ENCODE results near the gene GPS1.

The GPS1 gene

DNA sequence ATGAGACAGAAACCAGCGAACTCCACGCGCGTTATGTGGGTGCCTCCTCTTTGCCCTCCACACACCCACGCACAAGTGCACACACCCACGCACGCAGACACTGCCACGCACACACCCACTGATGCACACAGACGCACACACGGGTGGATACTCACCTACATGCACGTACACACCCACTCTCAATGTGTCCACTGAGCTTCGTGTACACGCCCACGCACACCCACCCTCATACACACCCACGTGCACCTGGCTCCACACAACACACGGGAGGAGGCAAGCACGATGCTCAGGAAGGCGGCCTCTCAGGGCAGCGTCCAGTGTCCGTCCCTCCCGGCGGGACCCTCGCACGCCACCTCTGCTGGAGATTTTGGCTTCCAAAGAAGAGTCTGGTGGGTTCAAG lies 4.3 kb upstream of the GPS1 start:
- no peak for DNase-seq

DNA sequence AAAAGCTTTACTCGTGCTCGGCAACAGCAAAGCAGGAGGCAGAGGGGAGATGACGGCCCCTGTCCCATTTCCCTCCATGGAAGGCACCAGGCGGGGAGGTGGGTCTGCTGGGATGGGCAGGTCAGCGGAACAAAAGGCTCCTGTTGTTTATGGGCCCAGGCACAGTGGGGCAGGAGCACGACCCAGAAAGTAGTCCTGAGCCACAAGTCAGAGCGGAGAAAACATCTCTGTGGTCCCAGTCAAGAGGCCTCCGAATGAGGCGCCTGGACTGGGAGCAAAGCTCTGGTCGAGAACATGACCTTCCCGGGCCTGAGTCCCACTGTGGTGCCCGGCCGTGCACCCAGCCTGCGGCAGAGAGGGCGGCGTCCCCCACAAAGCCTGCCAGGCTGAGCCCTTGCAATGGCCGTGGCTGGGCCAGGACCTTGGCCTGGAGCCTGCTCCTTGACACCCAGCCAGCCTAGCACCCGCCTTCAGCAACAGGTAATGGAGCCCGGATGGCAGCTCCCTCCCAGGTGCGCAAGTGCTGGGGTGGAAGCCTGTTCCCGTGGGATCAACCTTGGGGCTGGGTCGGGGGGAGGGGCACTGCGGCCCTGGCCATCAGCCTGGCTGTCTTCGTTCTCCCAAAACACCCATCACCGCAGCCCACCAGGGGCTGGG lies 3.7 kb upstream of the GPS1 start:
- DNase-seq = no peak

DNA sequence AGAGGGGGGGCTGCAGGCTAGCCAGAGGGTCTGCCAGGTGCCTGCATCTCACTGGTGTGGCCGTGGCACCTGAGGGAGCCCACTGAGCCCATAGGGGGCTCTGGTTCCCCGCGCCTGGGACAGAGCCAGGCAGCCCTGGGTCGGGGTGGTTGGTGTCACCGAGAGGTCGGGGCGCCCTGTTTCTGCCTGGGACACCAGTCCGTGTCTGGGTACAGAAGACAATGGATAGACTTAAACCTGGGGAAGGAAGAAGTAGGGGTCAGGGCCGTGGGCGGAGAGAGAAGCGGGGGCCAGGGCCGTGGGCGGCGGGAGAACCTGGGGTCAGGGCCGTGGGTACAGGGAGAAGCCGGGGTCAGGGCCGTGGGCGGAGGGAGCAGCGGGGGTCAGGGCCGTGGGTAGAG lies 3.1 kb upstream of the GPS1 start:
- DNase-seq = no peak

DNA sequence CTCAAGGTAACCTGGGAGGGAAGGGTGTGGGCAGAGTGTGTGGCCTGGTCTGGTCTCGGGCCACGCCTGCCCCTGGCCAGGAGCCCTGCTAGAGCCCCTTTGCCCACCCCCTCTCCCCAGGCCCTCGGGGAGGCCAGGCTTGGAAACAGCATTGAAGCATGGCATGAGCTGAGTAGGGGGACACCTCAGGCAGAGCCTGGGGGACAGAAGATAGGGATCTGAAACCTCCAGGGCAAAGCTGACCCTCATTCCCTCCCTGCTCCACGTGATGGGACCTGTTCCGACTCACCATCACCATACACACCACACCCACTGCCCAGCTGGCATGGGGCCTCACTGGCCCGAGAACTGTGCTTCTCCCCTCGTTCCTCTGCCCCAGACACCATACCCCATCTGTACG lies 2.6 kb upstream of the GPS1 start:
- DNase-seq = no peak

DNA sequence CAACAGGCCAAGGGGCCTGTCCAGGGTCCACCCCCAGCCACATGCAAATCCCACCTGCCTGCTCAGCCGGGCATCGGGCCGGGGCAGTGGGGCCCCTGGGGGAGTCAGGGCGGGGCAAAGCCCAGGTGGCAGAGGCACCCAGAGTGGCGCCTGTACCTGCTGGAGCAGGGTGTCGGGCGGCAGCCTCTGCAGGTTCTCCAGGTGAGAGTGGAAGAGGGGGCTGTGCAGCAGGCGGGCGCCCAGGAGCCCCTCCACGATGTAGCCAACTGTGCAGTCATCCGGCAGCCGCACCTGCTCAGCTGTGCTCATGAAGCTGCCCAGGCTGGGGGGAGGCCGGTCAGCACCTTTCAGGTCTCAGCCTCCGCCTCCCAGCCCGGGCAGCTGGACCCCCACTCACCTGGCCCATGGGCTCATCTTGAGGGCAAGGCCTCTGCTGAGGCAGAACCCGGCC lies 2.2 kb upstream of the GPS1 start:
- DNase-seq = no peak

DNA sequence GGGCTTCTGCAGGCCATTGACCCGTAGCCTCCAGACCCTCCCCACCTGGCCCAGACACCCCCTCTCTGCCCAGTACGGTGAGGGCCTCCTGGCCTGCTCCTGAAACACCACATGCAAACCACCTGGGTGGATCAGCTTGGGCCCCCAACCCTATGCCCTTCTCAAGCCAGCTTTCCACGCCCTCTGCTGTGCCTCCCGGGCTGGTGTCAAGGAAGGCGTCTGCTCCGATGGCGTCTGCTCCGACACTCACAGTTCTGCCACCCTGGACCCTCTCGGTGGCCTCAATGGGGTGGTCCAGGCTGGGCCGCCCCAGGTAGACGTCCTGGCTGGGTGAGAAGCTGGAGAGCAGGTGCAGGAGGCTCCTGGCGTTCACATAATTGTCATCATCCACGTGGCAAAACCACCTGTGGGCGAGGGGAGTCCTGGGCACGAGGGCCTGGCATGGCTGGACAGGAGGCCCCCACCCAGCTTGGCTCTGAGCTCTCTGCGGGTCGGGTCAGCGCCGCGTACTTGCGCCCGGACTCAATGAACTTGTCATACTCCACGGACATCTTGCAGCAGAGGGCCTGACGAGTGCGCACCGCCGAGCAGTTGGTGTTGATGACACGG lies 1.4 kb upstream of the GPS1 start:
- DNase-seq = no peak

DNA sequence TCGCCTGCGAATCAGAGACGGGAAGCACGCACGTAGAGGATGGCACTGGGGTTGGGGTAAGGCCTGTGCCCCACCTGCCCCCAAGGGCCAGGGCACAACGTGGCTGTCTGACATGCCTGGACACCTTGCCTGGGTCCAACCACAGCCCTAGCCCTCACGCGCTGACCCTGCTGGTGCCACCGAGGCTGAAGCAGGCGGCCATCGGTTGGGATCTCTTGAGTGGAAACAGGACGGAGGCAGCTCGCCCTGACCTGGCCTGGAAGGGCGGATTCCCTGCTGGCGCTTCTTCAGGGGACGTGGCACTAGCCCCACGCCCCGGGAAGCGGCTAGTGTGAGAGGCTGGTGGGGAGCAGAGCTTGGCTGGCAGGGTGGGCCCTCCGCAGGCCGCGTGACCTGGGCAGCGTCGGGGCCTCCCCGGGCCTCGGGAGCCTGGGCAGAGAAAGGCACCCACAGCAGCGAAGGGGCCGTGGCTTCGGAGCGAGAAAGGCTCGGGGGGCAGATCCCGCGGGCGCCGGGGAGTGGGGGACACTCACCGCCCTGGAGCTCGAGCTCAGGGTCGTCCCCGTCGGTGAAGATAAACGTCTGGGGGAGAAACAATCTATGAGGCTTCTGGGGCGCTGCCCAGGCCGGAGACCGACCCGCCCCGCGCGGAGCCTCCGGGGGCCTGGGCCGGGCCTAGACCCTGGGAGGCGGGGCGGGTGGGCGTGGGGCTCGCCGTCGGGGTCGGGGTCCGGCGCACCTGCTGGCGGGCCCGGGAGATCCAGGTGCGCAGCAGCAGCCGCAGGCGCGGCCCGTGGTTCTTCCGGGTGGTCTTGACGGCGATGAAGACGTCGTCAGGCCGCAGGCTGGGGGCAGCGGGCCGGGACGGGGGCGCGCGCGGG lies 697 bp upstream of the GPS1 start:
- no peak for DNase-seq

DNA sequence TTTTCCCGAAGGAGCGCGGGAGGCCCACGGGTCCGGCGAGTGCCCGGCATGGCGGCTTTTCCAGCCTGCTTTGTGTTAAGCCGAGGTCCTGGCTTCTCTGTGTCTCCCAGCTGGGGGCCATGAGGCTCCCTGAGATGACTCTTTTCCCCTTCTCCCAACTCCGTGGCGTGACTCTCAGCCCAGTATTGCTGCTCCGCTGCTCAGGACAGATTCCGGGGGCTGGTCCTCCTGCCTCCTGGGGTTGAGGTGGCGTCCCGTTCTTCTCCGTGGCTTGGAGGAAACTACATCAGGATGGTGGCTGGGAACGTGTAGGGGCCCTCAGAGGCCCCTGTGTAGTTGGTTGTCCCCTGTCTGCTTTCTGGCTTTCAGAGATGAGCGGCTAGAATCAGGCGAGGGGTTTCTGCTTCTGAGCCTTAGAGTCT lies 951 bp downstream of the GPS1 start:
- DNase-seq = no peak

DNA sequence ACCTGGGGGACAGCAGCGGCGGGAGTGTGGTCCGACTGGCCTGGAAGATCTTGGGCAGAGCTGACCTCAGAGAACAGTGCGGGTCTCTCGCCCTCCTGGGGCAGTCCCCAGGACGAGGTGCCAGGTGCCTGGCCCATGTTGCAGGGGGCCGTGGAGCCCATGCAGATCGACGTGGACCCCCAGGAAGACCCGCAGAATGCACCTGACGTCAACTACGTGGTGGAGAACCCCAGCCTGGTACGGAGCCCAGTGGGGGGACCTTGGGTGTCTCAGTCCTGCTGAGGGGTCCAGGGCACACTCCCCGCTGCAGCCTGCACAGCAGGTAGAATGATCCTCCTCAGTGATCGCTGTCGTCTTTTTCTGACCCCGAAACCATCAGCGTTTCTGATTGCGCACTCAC lies 1.4 kb downstream of the GPS1 start:
- no peak for DNase-seq

DNA sequence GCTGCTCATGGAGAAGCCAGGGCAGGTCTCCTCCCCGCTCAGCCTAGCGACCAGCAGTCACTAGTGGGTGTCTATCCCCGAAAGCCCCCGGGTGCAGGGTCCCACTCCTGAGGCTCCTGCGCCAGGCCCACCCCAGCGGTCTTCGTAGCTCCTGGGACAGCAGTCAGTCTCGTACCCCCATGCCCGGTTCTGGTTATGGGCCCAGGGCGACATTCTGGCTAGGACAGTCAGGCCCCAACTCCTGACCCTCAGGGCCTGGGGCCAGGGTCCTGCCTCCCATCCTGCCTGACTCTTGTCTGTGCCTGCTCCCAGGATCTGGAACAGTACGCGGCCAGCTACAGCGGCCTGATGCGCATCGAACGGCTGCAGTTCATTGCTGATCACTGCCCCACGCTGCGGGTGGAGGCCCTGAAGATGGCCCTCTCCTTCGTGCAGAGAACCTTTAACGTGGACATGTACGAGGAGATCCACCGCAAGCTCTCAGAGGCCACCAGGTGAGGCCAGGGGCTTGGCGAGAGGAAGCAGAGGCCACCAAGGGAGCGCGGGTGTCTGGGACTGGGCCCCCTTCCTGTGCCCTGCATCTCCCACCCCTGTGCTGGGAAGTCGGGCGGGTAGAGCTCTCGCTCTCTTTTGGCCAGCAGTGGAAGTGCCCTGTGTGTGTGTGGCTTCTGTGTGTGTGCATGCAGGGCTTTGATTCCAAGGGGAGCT lies 2.0 kb downstream of the GPS1 start:
- no peak for DNase-seq

DNA sequence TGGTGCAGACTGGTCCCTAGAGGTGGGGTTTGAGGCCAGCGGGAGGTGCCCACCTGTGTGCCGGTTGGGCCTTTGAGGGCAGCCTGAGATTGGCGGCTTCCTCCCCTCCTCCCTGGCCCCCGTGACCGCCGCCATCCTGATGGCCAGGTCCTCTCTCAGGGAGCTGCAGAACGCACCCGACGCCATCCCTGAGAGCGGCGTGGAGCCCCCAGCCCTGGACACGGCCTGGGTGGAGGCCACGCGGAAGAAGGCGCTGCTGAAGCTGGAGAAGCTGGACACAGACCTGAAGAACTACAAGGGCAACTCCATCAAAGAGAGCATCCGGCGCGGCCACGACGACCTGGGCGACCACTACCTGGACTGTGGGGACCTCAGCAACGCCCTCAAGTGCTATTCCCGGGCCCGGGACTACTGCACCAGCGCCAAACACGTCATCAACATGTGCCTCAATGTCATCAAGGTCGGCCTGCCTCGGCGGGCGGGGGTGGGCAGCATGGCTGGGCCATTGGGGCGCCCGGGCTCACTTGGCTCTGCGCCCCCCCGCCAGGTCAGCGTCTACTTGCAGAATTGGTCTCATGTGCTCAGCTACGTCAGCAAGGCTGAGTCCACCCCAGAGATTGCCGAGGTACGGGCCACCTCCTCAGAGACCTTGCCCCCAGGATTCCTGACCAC lies 2.8 kb downstream of the GPS1 start:
- DNase-seq = no peak

DNA sequence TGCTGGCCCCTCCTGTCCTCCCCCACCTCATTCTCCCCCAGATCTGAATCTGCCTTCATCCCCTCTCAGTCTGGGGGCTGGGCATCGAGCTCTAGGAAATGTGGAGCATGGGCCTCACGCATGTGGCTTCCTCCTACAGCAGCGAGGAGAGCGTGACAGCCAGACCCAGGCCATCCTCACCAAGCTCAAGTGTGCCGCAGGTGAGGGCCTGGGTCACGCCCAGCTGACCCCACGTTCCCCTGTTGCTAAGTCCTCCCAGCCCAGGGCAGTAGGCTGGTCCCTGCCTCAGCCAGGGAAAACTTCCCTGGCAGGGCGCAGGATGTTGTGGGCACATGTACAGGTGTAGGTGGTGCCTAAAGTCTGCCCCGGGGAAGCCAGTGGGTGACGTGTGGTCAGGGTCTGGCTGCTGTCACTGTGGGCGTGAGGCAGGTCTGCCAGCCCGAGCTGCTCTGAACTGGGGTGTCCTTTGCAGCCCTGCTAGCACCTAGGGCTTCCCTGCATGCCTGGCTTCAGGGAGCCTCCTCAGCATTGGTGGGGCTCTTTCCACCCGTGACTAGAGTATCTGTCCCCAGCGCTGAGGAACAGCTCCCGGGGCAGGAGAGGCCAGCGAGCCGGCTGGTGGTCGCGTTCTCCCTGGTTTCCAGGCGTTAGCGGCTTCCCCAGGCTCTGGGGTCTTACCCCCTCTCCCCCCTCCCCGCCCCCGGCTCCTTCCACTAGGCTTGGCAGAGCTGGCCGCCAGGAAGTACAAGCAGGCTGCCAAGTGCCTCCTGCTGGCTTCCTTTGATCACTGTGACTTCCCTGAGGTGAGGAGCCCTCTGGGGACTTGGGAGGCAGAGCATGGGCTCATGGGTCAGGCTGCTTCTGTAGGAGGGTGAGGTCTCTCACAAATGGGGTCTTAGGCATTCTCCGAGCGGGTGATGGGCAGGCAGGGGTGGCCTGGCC lies 3.6 kb downstream of the GPS1 start:
- no peak for DNase-seq

DNA sequence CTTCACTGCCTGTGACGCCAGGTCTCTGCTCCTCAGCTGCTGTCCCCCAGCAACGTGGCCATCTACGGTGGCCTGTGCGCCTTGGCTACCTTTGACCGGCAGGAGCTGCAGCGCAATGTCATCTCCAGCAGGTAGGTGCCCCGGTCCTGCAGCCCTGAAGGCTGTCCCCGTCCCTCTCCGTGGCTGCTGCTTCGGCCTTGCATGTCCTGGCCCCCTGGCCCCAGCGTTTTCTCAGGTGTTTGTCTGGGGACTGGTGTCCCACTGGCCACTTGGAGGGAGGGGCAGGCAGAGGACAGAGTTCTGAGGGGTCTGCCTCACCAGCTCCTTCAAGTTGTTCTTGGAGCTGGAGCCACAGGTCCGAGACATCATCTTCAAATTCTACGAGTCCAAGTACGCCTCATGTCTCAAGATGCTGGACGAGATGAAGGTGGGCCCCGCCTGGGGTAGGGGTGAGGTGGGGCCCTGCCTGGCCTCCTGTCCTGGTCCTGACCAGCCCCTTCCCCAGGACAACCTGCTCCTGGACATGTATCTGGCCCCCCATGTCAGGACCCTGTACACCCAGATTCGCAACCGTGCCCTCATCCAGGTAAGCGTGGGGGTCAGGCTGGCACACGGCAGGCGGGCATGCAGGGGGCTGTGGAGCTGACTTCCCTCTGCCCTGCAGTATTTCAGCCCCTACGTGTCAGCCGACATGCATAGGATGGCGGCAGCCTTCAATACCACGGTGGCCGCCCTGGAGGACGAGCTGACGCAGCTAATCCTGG lies 4.4 kb downstream of the GPS1 start:
- no peak for DNase-seq

DNA sequence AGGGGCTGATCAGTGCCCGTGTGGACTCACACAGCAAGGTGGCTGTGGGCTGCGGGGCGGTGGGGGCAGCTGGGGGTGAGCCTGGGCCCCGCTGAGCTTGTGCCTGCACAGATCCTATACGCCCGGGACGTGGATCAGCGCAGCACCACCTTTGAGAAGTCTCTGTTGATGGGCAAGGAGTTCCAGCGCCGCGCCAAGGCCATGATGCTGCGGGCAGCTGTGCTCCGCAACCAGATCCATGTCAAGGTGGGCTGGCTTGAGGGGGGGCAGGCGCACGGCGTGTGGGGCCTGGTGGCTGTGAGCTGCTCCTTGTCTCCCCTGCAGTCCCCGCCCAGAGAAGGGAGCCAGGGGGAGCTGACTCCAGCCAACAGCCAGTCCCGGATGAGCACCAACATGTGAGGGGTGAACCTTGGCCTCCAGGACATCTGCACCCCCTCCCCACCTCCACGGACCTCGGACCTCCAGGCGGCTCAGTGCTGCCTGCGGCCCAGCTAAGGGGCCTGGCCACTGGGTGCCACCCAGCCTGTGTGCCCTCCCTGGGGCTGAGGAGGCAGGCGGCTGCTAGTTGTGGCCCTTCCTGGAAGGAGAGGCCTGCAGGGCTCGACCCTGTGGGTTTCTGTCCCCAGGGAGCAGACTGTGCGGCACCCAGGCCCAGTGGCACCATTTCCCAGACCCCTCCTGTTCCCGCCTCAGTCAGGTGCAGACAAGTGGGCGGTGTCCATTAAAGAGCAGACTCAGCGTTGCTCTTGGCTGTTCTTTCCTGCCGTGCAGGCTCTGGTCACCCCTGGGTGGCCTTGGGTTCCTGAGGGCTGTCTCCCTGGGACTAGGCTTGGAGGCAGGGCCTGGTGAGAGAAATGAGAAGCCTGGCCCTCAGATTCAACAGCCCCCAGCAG lies 5.3 kb downstream of the GPS1 start:
- DNase-seq = no peak

DNA sequence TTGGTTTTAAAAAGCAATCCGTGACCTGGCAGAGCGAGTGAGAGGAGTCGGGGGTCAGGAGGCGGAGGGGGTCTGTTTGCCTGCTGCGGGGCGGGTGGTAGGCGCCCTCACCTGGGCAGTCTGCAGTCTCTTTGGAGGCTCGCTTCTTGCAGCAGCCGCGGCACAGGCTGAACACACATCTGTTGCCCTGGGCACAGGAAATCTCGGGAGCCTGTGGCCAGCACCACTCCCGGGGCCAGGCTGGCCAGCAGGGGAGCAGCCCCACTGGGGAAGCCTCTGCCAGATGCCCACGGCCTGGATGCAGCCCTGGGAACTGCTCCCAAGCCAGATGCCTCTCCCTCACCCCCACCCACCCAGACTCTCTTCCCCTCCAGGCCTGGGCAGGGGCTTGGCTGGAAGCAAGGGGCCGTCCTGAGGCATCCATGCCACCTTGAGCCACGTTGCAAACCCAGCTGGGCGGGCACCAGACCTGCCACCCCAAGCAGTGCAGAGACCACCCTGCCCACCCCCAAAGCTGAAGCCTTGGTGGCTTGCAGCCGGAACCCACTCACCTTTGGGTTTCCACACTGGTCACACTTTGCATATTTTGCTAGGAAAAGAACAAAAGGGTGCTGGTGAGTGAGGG lies 6.6 kb downstream of the GPS1 start:
- DNase-seq = no peak

DNA sequence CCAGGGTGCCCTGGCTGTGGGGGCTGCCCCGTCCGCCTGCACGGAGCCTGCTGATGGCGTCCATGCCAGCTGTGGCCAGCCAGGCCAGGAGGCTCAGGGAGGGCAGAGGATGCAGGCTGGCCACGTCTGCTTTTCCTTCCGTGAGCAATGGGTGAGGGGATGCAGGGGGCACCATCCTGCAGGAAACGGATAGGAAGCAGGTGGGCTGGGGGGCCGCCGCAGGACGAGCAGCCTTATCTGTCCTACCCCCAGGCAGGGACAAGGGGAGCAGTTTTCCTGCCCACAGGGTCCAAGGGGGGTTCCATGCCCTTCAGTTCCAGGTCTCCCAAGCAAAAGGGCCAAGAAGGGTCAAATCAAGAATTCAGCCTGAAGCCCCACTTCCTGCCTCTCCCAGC lies 7.2 kb downstream of the GPS1 start:
- no peak for DNase-seq

DNA sequence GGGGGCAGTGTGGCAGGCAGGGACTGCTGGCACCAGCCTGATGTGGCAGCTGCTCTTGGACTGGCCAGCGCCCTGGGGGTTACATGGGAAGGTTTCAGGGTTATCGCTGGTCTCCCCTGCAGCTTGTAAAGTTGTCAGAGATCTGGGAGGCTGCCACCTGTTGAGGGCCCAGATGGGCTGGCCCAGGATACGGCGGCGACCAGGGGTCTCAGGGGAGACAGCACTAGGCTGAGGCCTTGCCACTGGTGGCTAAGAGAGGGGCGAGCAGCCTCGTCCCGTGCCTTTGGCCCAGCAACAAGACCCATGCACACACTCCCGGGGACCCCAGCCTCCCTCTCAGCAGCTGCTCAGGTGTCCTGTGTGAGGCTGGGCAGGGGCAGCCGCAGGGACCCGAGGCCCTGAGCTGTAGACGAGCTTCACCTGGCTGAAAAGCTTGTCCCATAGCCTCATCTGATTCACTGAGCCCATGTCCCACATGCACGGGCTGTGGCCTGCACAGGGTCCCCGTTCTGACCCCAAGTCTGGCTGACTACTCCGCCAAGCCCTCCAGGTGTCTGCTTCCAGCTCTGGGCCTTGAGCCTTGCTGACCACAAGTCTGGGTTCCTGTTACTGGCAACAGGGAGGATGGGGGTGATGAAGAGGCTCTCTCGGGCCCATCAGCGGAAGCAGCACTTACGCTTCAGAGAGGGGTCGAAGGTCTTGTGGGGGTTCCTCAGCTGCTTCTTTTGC lies 7.7 kb downstream of the GPS1 start:
- no peak for DNase-seq

DNA sequence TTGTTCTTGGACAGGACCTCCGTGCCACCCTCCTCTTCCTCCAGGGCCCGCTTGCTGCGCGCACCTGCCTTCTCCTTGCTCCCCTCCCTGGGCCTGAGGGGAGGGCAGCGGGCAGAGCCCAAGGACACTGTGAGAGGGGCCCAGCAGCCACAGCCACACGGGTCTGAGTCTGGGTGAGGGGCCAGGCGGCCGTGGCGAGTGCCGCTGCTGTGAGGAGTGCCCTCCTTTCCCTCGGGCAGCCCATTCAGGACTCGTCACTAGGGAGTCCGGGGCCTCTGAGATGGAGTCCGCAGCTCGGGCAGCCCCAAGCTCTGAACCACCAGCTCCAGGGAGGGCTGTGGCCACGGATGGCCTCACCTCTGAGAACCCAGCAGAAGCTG lies 8.3 kb downstream of the GPS1 start:
- DNase-seq = no peak

DNA sequence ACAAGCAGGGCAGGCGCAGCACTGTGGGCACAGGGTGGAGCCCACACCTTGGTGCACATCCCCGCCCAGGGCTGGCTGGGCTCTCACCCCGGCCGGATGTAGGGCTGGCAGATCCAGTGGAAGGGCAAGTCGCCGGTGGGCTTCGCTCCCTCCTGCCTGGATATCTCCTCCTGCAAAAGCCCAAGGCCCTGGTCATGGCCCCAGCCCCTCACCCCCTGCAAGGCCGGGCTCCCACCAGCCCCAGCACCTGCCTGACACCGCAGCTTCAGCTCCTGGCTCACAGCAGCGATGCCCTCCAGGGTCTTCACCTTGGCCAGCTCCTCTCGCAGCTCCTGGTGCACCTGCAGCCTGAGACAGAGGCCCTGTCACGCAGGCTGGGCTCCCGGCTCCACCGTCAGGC lies 8.9 kb downstream of the GPS1 start:
- DNase-seq = no peak

All from activated CD4-positive, alpha-beta T cell treated with anti-CD3 and anti-CD28 coated beads, Interleukin-2, amount 50 U/mL, for 16 hours (primary cell).